ENCODE results near the gene SYT5. TPM values are rescaled to one million over a fixed set of nuclear protein-coding genes. Genes with fewer than 3 reads are reported as not detected.

Gene SYT5
- total RNA-seq, 2 donors from 2014 or later: not detected

DNA sequence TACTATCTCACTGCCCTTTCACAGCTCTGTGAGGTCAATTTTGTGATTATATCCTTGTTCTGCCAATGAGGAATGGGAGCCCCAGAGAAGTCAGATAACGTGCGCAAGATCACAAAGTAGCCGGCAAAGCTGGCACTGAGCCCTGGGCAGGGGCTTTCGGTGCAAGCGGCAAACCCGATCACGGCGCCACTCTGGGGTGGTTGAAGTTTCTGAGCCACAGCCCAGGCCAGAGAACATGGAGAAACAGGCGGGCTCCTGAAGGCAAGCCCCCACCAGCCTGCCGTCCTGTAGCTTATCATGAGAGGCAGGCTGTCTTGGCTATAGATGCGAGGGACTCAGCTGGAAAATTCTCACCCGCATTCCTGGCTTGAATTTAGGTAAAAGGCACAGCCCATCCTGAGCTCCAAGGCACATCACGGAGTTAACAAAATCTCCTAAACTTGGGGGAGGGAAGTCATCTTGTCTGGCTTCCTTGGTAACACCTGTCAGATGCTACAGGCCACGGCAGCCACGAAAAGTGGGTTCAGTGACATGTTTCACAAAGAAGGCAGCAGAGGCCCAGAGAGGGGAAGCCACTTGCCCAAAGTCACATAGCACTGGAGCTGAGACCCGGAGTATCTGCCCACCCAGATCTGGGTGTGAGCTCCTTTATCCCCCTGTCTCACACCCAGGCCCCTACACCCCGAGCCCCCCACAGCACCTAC, 43.5 kb downstream of the SYT5 start:
- Histone ChIP-seq H3K27me3 (replicated peaks; ENCODE audit: insufficient read depth) (no peaks in the 10 kb centered on the region), H3K27ac (no peak overlapping the region)
- ATAC-seq (ENCODE audit: insufficient number of reproducible peaks, low FRiP score, low read depth): no peak

GRCh38 chr19:55134736-55135135, 45.4 kb downstream of the SYT5 start:
- no peaks in the 10 kb centered on the region for H3K36me3 ChIP-seq
- no peak overlapping the region for H3K4me3 ChIP-seq
- no peaks in the 10 kb centered on the region for H3K9me3 ChIP-seq
- DNase-seq (ENCODE audit: low spot score): no peak
- no peak overlapping the region for H3K27ac ChIP-seq
- TF ChIP-seq, protein P1, sequence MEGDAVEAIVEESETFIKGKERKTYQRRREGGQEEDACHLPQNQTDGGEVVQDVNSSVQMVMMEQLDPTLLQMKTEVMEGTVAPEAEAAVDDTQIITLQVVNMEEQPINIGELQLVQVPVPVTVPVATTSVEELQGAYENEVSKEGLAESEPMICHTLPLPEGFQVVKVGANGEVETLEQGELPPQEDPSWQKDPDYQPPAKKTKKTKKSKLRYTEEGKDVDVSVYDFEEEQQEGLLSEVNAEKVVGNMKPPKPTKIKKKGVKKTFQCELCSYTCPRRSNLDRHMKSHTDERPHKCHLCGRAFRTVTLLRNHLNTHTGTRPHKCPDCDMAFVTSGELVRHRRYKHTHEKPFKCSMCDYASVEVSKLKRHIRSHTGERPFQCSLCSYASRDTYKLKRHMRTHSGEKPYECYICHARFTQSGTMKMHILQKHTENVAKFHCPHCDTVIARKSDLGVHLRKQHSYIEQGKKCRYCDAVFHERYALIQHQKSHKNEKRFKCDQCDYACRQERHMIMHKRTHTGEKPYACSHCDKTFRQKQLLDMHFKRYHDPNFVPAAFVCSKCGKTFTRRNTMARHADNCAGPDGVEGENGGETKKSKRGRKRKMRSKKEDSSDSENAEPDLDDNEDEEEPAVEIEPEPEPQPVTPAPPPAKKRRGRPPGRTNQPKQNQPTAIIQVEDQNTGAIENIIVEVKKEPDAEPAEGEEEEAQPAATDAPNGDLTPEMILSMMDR (IDR thresholded peaks at IDR 0.05): no peak
- no peaks in the 10 kb centered on the region for H3K27me3 ChIP-seq (replicated peaks; ENCODE audit: insufficient read depth)
- no peak for ATAC-seq (ENCODE audit: insufficient number of reproducible peaks, low FRiP score, low read depth)
- H3K4me1 ChIP-seq (ENCODE audit: control insufficient read depth in 1 of 2, low read depth in 2 of 2): no peaks in the 10 kb centered on the region

More for the DNA sequence above, 43.5 kb downstream of the SYT5 start:
- Histone ChIP-seq H3K9me3 (no peaks in the 10 kb centered on the region), H3K4me3 (no peak overlapping the region), H3K36me3 (no peaks in the 10 kb centered on the region), H3K4me1 (ENCODE audit: control insufficient read depth in 1 of 2, low read depth in 2 of 2) (no peaks in the 10 kb centered on the region)
- TF ChIP-seq, protein P1 (IDR thresholded peaks at IDR 0.05): no peak
- no peak for DNase-seq (ENCODE audit: low spot score)

- DNase-seq (ENCODE audit: low spot score) (no peak), ATAC-seq (ENCODE audit: insufficient number of reproducible peaks, low FRiP score, low read depth) (no peak)
- H3K4me1 ChIP-seq (ENCODE audit: control insufficient read depth in 1 of 2, low read depth in 2 of 2): no peaks in the 10 kb centered on the region
- H3K9me3 ChIP-seq: no peaks in the 10 kb centered on the region
- no peak overlapping the region for H3K4me3 ChIP-seq
- H3K27me3 ChIP-seq (replicated peaks; ENCODE audit: insufficient read depth): no peaks in the 10 kb centered on the region
- TF ChIP-seq, protein P1 (IDR thresholded peaks at IDR 0.05): no peak
- no peaks in the 10 kb centered on the region for H3K36me3 ChIP-seq
- H3K27ac ChIP-seq: no peak overlapping the region
Observed at GRCh38 chr19:55133639-55134444, 46.2 kb downstream of the SYT5 start.

- Histone ChIP-seq H3K27me3 (replicated peaks; ENCODE audit: insufficient read depth) (no peaks in the 10 kb centered on the region), H3K4me1 (ENCODE audit: control insufficient read depth in 1 of 2, low read depth in 2 of 2) (no peaks in the 10 kb centered on the region), H3K9me3 (no peaks in the 10 kb centered on the region), H3K27ac (no peak overlapping the region), H3K4me3 (no peak overlapping the region), H3K36me3 (no peaks in the 10 kb centered on the region)
- TF ChIP-seq, protein P1 (IDR thresholded peaks at IDR 0.05): no peak
- no peak for DNase-seq (ENCODE audit: low spot score)
- ATAC-seq (ENCODE audit: insufficient number of reproducible peaks, low FRiP score, low read depth): no peak
Observed at GRCh38 chr19:55132453-55133129, 47.5 kb downstream of the SYT5 start.

- ATAC-seq (ENCODE audit: insufficient number of reproducible peaks, low FRiP score, low read depth): no peak
- Histone ChIP-seq H3K27ac (no peak overlapping the region), H3K9me3 (no peaks in the 10 kb centered on the region), H3K4me1 (ENCODE audit: control insufficient read depth in 1 of 2, low read depth in 2 of 2) (no peaks in the 10 kb centered on the region), H3K36me3 (no peaks in the 10 kb centered on the region), H3K27me3 (replicated peaks; ENCODE audit: insufficient read depth) (no peaks in the 10 kb centered on the region), H3K4me3 (no peak overlapping the region)
- TF ChIP-seq, protein P1 (IDR thresholded peaks at IDR 0.05): no peak
- DNase-seq (ENCODE audit: low spot score): no peak
Observed at GRCh38 chr19:55131421-55131820, 48.7 kb downstream of the SYT5 start.
